Activated CD4-positive, alpha-beta T cell treated with anti-CD3 and anti-CD28 coated beads for 24 hours (primary cell): Measurements from ENCODE around the gene SFI1.
A peak's percentile ranks its signal among the peaks of the same experiment; 100 is the strongest.

Experiments
- DNase-seq, 2 donors: peaks; one replicate each; pipeline ENCODE4 v3.0.0-alpha.2; 2020; ENCODE audit warnings: low read depth in 2 of 2

The SFI1 gene

GRCh38 chr22:31616315-31616980 lies 120.1 kb downstream of the SFI1 start:
- peak in 1 of 2 donors; percentile 33 for DNase-seq

- DNase-seq = no peak
These were observed 121.7 kb downstream of the SFI1 start for GRCh38 chr22:31618057-31618456.

GRCh38 chr22:31618471-31619176 lies 122.3 kb downstream of the SFI1 start:
- DNase-seq = no peak

- no peak for DNase-seq
These were observed 123.4 kb downstream of the SFI1 start for GRCh38 chr22:31619611-31620300.

GRCh38 chr22:31620756-31621480 lies 124.6 kb downstream of the SFI1 start:
- no peak for DNase-seq

- DNase-seq = no peak
These were observed 125.3 kb downstream of the SFI1 start for GRCh38 chr22:31621507-31622124.

GRCh38 chr22:31622980-31623379 lies 126.6 kb downstream of the SFI1 start:
- no peak for DNase-seq

GRCh38 chr22:31623592-31624304 lies 127.4 kb downstream of the SFI1 start:
- DNase-seq = no peak

GRCh38 chr22:31625257-31625640 lies 128.9 kb downstream of the SFI1 start:
- no peak for DNase-seq

- DNase-seq = no peak
These were observed 129.5 kb downstream of the SFI1 start for GRCh38 chr22:31625661-31626426.

- DNase-seq = no peak
These were observed 130.3 kb downstream of the SFI1 start for GRCh38 chr22:31626427-31627150.

GRCh38 chr22:31627223-31627731 lies 130.9 kb downstream of the SFI1 start:
- DNase-seq = no peak

GRCh38 chr22:31628362-31628761 lies 132.0 kb downstream of the SFI1 start:
- no peak for DNase-seq

GRCh38 chr22:31628969-31629708 lies 132.8 kb downstream of the SFI1 start:
- no peak for DNase-seq

- no peak for DNase-seq
These were observed 133.4 kb downstream of the SFI1 start for GRCh38 chr22:31629741-31630184.

- peak; percentile 74 to 80 for DNase-seq
These were observed 134.3 kb downstream of the SFI1 start for GRCh38 chr22:31630331-31631329.

GRCh38 chr22:31631436-31631835 lies 135.1 kb downstream of the SFI1 start:
- DNase-seq = no peak
